Immature natural killer cell (primary cell): ENCODE results near the gene BCO1. TPM values are rescaled to one million over a fixed set of nuclear protein-coding genes. Genes with fewer than 3 reads are reported as not detected.
A peak's percentile ranks its signal among the peaks of the same experiment; 100 is the strongest.
"Not testable (repeated sequence)": the region's sequence is repeated elsewhere in the genome, so short reads cannot be mapped to it uniquely, and the experiment has no call there.

Source experiments
- DNase-seq, 3 donors: peaks; one replicate each; pipeline ENCODE4 v3.0.0; 2022; ENCODE audit warnings: mixed read lengths in 1 of 3
- H3K27ac Mint-ChIP-seq, 6 donors: one replicate each; pipeline ENCODE4 v1.8.0; 2020; ENCODE audit warnings: mixed read lengths in 6 of 6, mild to moderate bottlenecking in 5 of 6, inconsistent platforms in 4 of 6, moderate library complexity in 3 of 6
- H3K27me3 Mint-ChIP-seq, 3 donors: one replicate each; pipeline ENCODE4 v1.8.0; 2020 to 2021; ENCODE audit warnings: low read depth in 3 of 3, mild to moderate bottlenecking in 3 of 3, mixed read lengths in 3 of 3, moderate library complexity in 3 of 3, inconsistent platforms in 1 of 3
- H3K36me3 Mint-ChIP-seq, 3 donors: one replicate each; pipeline ENCODE4 v1.8.0; 2020; ENCODE audit warnings: mixed read lengths in 3 of 3, inconsistent platforms in 2 of 3, mild to moderate bottlenecking in 2 of 3
- H3K4me1 Mint-ChIP-seq, 2 donors: one replicate each; pipeline ENCODE4 v1.8.0; 2020; ENCODE audit warnings: inconsistent platforms in 2 of 2, mild to moderate bottlenecking in 2 of 2, mixed read lengths in 2 of 2, moderate library complexity in 1 of 2
- H3K4me3 Mint-ChIP-seq, 5 donors: one replicate each; pipeline ENCODE4 v1.8.0; 2020; ENCODE audit warnings: mild to moderate bottlenecking in 5 of 5, mixed read lengths in 5 of 5, inconsistent platforms in 3 of 5, moderate library complexity in 3 of 5
- H3K9me3 Mint-ChIP-seq, 6 donors: one replicate each; pipeline ENCODE4 v1.8.0; 2020; ENCODE audit warnings: mild to moderate bottlenecking in 6 of 6, mixed read lengths in 6 of 6, inconsistent platforms in 4 of 6, moderate library complexity in 3 of 6
- polyA plus RNA-seq, 3 donors: library from polyadenylated mRNA; unstranded; fragments of 300-500 nt; fragmentation: Illumina TruSeq; gene quantifications; one replicate each; pipeline ENCODE4 v1.2.3, GENCODE V29; 2021

BCO1 gene
- polyA plus RNA-seq, 3 donors from 2014 or later, result not detected

- Mint-ChIP-seq H3K4me3 (no peak overlapping the region), H3K27ac (no peak overlapping the region)
These were observed 21.8 kb upstream of the BCO1 start for GRCh38 chr16:81216706-81217105.

DNA sequence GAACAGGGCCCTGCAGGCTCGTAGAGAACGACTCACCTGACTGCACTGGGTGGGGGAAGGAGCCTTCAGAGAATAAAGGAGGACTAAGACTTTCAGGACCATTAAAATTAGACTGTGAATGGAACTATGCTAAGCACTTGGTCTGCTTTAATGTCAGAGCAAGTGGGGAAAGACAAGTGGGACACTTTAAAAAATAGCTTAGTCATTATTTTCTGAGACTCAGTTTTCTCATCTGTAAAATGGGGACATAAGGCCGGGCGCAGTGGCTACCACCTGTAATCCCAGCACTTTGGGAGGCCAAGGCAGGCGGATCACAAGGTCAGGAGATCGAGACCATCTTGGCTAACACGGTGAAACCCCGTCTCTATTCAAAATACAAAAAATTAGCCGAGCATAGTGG is 19.3 kb upstream of the BCO1 start:
- Mint-ChIP-seq H3K4me1 (no peaks in the 10 kb centered on the region), H3K9me3 (no peaks in the 10 kb centered on the region), H3K36me3 (no peaks in the 10 kb centered on the region), H3K27me3 (peaks cover 0 to 3% (median 0%) of the 10 kb centered on the region in 3 donors), H3K4me3 (no peak overlapping the region), H3K27ac (no peak overlapping the region)
- no peak for DNase-seq

More at GRCh38 chr16:81216706-81217105, 21.8 kb upstream of the BCO1 start:
- H3K27me3 Mint-ChIP-seq, result peaks cover 0 to 5% (median 2%) of the 10 kb centered on the region in 3 donors
- no peaks in the 10 kb centered on the region for H3K36me3 Mint-ChIP-seq
- H3K9me3 Mint-ChIP-seq, result no peaks in the 10 kb centered on the region
- H3K4me1 Mint-ChIP-seq, result no peaks in the 10 kb centered on the region
- no peak for DNase-seq

DNA sequence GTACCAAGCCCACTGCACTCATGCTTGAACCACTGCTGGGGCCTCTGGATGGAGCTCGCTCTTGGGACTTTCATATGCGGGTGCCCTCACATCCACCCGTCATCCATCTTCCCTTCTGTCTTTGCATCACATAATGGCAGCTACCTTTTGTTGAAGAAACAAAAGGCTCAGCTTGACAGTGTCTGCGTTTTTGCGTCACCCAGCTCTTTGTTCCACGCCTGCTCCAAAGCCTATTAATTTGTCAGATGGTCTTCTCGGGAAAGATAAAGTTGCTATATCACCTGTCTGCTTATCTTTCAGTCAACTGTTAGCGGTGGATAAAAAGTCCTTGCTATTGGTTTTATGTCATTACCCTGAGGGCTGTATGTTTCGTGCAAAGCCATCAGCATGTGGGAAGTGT is 18.1 kb upstream of the BCO1 start:
- no peaks in the 10 kb centered on the region for H3K9me3 Mint-ChIP-seq
- no peaks in the 10 kb centered on the region for H3K4me1 Mint-ChIP-seq
- DNase-seq, result no peak
- H3K36me3 Mint-ChIP-seq, result no peaks in the 10 kb centered on the region
- no peak overlapping the region for H3K27ac Mint-ChIP-seq
- H3K4me3 Mint-ChIP-seq, result no peak overlapping the region
- peaks cover 0 to 4% (median 0%) of the 10 kb centered on the region in 3 donors for H3K27me3 Mint-ChIP-seq

DNA sequence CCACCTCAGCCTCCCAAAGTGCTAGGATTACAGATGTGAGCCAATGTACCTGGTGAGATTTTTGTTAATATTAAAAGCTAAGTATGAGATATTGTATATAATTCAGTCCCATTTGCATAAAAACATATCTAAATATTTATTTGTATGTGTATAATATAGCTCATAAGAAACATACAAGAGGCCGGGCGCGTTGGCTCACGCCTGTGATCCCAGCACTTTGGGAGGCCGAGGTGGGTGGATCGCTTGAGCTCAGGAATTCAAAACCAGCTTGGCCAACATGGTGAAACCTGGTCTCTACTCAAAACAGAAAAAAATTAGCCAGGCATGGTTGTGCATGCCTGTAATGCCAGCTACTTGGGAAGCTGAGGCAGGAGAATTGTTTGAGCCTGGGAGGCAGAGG is 16.8 kb upstream of the BCO1 start:
- H3K27me3 Mint-ChIP-seq, result peaks cover 0 to 4% (median 3%) of the 10 kb centered on the region in 3 donors
- H3K4me1 Mint-ChIP-seq, result no peaks in the 10 kb centered on the region
- no peak overlapping the region for H3K27ac Mint-ChIP-seq

GRCh38 chr16:81224824-81225223 is 13.7 kb upstream of the BCO1 start:
- Mint-ChIP-seq H3K4me1 (no peaks in the 10 kb centered on the region), H3K4me3 (no peak overlapping the region), H3K9me3 (no peaks in the 10 kb centered on the region), H3K27ac (no peak overlapping the region), H3K36me3 (no peaks in the 10 kb centered on the region), H3K27me3 (peaks cover 1 to 4% (median 3%) of the 10 kb centered on the region in 3 donors)
- no peak for DNase-seq

More for the DNA sequence above, 16.8 kb upstream of the BCO1 start:
- no peak for DNase-seq
- H3K36me3 Mint-ChIP-seq, result no peaks in the 10 kb centered on the region
- no peaks in the 10 kb centered on the region for H3K9me3 Mint-ChIP-seq
- no peak overlapping the region for H3K4me3 Mint-ChIP-seq

GRCh38 chr16:81225697-81226096 is 12.8 kb upstream of the BCO1 start:
- H3K36me3 Mint-ChIP-seq, H3K27me3 Mint-ChIP-seq, H3K4me1 Mint-ChIP-seq, H3K9me3 Mint-ChIP-seq, H3K4me3 Mint-ChIP-seq, H3K27ac Mint-ChIP-seq, DNase-seq: not testable (repeated sequence)

DNA sequence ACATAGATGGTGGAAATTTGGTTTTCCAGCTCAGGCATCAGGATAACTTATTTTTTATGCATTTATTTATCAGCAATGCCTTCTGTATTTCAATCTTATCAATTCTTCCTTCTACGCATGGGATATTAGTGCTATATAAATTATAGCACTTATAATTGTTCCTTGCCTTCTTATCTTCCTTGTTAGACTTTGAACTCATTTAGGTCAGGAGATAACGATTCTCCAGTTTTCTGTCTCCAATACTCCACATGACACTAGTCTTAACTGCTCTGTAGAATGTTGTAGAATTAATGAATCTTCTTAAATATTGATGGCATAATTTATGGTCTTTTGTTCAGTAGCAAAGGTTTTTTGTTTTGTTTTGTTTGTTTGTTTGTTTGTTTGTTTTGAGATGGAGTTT is 10.7 kb upstream of the BCO1 start:
- Mint-ChIP-seq H3K27me3 (peaks cover 1 to 4% (median 3%) of the 10 kb centered on the region in 3 donors), H3K27ac (no peak overlapping the region), H3K36me3 (no peaks in the 10 kb centered on the region), H3K4me3 (no peak overlapping the region), H3K4me1 (no peaks in the 10 kb centered on the region), H3K9me3 (no peaks in the 10 kb centered on the region)
- no peak for DNase-seq

DNA sequence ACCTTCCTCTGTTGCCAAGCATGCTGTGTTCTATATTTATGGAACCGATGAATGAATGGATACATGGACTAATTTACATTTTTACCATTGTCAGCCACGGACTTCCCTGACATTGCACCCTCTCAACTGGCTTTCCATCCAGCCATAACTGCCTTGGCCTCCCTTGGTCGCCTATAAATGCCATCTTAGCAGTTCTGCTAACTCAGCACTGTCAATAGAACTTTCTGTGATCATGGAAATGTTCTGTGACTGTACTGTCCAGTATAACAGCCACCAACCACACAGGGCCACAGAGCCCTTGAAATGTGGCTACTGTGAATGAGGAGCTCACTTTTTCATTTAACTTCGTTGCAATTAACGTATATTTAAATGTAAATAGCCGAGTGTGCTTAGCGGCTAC is 8.7 kb upstream of the BCO1 start:
- H3K4me3 Mint-ChIP-seq, result no peak overlapping the region
- peaks cover 0 to 3% (median 1%) of the 10 kb centered on the region in 3 donors for H3K27me3 Mint-ChIP-seq
- no peak overlapping the region for H3K27ac Mint-ChIP-seq
- no peaks in the 10 kb centered on the region for H3K9me3 Mint-ChIP-seq
- no peaks in the 10 kb centered on the region for H3K36me3 Mint-ChIP-seq
- H3K4me1 Mint-ChIP-seq, result no peaks in the 10 kb centered on the region
- DNase-seq, result no peak

GRCh38 chr16:81231014-81231413 is 7.5 kb upstream of the BCO1 start:
- peaks cover 0 to 8% (median 1%) of the 10 kb centered on the region in 3 donors for H3K27me3 Mint-ChIP-seq
- no peaks in the 10 kb centered on the region for H3K9me3 Mint-ChIP-seq
- no peaks in the 10 kb centered on the region for H3K4me1 Mint-ChIP-seq
- no peaks in the 10 kb centered on the region for H3K36me3 Mint-ChIP-seq
- H3K27ac Mint-ChIP-seq, result no peak overlapping the region
- H3K4me3 Mint-ChIP-seq, result no peak overlapping the region
- DNase-seq, result no peak

DNA sequence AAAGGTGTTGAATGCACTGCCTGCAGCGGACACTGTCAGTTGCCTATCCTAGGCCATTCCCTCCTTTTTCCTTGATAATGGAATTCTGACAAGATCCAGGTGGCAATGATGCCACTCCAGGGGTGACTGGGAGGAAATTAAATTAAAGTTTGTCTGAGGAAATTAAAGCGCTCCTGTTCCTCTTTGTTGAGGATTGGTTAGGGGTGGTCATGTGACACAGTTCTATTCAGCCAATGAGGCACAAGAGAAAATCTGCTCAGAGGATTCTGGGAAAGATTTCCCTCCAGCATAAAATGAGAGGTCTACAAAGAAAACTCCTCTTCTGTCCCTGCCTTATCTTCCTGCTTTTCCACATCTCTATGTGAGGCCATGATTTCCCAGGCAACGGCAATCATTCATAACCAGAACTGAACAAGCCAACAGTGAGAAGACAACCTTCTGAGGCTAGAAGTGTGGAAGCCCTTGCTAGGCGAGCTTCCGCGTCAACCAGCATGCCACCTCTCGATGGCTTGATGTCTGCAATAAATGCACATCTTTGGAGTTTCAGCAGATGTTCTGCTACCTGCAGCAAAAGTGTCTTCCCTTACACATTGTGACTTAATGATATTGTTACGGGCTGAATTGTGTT is 5.6 kb upstream of the BCO1 start:
- H3K27ac Mint-ChIP-seq, result no peak overlapping the region
- H3K27me3 Mint-ChIP-seq, result peaks cover 0 to 5% (median 1%) of the 10 kb centered on the region in 3 donors
- H3K36me3 Mint-ChIP-seq, result no peaks in the 10 kb centered on the region
- H3K4me3 Mint-ChIP-seq, result no peak overlapping the region
- no peaks in the 10 kb centered on the region for H3K4me1 Mint-ChIP-seq
- H3K9me3 Mint-ChIP-seq, result no peaks in the 10 kb centered on the region
- DNase-seq, result no peak

GRCh38 chr16:81237282-81237681 is 1.2 kb upstream of the BCO1 start:
- Mint-ChIP-seq H3K27ac (no peak overlapping the region), H3K4me1 (peaks cover 3 to 9% of the 10 kb centered on the region in 2 donors), H3K4me3 (no peak overlapping the region), H3K27me3 (peaks cover 3 to 5% (median 4%) of the 10 kb centered on the region in 3 donors), H3K9me3 (no peaks in the 10 kb centered on the region), H3K36me3 (no peaks in the 10 kb centered on the region)
- no peak for DNase-seq

DNA sequence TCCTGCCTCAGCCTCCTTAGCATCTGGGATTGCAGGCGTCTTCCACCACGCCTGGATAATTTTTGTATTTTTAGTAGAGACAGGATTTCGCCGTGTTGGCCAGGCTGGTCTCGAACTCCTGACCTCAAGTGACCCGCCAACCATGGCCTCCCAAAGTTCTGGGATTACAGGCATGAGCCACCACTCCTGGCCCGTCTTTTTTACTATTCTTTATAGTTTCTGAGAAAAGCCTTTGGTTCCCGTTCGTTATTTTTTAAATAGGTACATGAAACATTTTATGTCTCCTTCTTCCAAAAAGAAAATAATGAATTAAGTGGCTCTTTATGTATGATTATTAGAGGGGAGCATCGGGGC is 570 bp upstream of the BCO1 start:
- Mint-ChIP-seq H3K4me3 (no peak overlapping the region), H3K9me3 (no peaks in the 10 kb centered on the region), H3K4me1 (peaks cover 3 to 9% of the 10 kb centered on the region in 2 donors), H3K27me3 (peaks cover 3 to 8% (median 5%) of the 10 kb centered on the region in 3 donors), H3K36me3 (no peaks in the 10 kb centered on the region), H3K27ac (peak overlapping the region in 1 of 6 donors; percentile 70)
- DNase-seq, result no peak

DNA sequence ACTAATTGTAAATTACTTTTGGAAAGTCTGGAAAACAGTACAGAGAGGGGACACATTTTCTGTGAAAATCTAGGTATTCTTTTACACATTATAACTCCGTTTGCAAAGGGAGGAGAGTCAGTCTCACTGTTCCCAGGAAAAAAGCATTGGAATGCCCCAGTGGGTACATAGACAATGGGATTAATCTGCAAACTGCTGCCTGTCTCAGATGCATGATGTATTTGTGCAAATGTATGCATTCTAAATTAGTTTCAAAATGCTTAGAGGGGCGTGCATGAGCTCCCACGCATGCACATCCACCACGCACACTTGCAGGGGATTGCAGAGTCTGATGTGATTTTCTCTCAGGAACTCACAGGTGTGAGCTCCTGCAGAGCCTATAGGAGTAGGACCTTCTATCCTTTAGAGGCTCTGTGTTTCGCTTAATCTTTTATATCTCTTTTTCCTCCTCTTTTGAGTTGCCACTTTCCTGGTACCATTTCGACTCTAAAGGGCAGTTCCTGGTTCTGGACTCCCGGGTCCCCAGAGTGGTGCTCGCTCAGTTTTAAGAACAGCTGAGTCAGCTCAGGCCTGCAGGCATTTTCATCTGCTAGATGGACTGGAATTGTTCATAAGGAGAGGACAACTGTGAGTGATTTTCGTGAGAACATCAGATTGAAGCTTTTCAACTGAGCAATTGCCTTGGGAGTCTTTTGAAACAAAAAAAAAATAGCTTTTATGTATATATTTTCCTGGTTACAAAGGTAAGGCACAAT is 1.1 kb downstream of the BCO1 start:
- peaks cover 3 to 9% of the 10 kb centered on the region in 2 donors for H3K4me1 Mint-ChIP-seq
- H3K27me3 Mint-ChIP-seq, result peaks cover 3 to 8% (median 8%) of the 10 kb centered on the region in 3 donors
- no peak overlapping the region for H3K27ac Mint-ChIP-seq
- H3K9me3 Mint-ChIP-seq, result no peaks in the 10 kb centered on the region
- H3K36me3 Mint-ChIP-seq, result no peaks in the 10 kb centered on the region
- DNase-seq, result no peak
- H3K4me3 Mint-ChIP-seq, result no peak overlapping the region

GRCh38 chr16:81241706-81242105 is 3.2 kb downstream of the BCO1 start:
- Mint-ChIP-seq H3K27ac (no peak overlapping the region), H3K9me3 (no peaks in the 10 kb centered on the region), H3K27me3 (peaks cover 3 to 8% (median 6%) of the 10 kb centered on the region in 3 donors), H3K4me1 (peaks cover 3 to 9% of the 10 kb centered on the region in 2 donors), H3K36me3 (no peaks in the 10 kb centered on the region), H3K4me3 (no peak overlapping the region)
- DNase-seq, result no peak
